Measurements from ENCODE around the gene MIGA2. TPM values are rescaled to one million over a fixed set of nuclear protein-coding genes. Genes with fewer than 3 reads are reported as not detected.

MIGA2 gene
- total RNA-seq, 2 experiments from 2014 or later = 27.7 to 37.7 TPM

- CTCF ChIA-PET (ENCODE audit: unreplicated experiment) = no interaction called here
These were observed 48.6 kb upstream of the MIGA2 start for GRCh38 chr9:128987805-128988204.

GRCh38 chr9:128992995-128993394, 43.4 kb upstream of the MIGA2 start:
- H3K4me2 ChIP-seq (ENCODE audit: low read length) = no peak overlapping the region
- peaks cover 90% of the 10 kb centered on the region for H3K36me3 ChIP-seq (ENCODE audit: insufficient read depth, low read length)
- H3K27ac ChIP-seq (ENCODE audit: low read depth, low read length, poor library complexity, severe bottlenecking) = no peak overlapping the region
- intact Hi-C loops (cut with micrococcal nuclease; ENCODE audit: unreplicated experiment) = no loop called here
- H2AFZ ChIP-seq (ENCODE audit: low read length) = no peak overlapping the region
- no peaks in the 10 kb centered on the region for H3K79me2 ChIP-seq (ENCODE audit: insufficient read depth, low read depth, low read length)
- no peak overlapping the region for H3K4me3 ChIP-seq (ENCODE audit: low read depth, low read length, poor library complexity, severe bottlenecking)
- BruUV-seq (replicated peaks) = no TSS peak
- no peaks in the 10 kb centered on the region for H4K20me1 ChIP-seq (ENCODE audit: insufficient read depth, low read length)
- ChIA-PET CTCF (ENCODE audit: unreplicated experiment) (no interaction called here), POLR2A (no interaction called here)
- TF ChIP-seq EZH2phosphoT487 (IDR thresholded peaks at IDR 0.05; ENCODE audit: borderline replicate concordance, low read depth, low read length) (no peak), CTCF (conservative IDR thresholded peaks at IDR 0.05; ENCODE audit: low read length) (peak; percentile 57)
- no peaks in the 10 kb centered on the region for H3K4me1 ChIP-seq (ENCODE audit: insufficient read depth, low read length, poor library complexity, severe bottlenecking)
- DNase-seq (ENCODE audit: low spot score) = peak; percentile 16
- H3K9me2 ChIP-seq (ENCODE audit: insufficient read depth, low read length) = no peaks in the 10 kb centered on the region
- H3K9me3 ChIP-seq (ENCODE audit: low read length) = no peaks in the 10 kb centered on the region

More at GRCh38 chr9:128987805-128988204, 48.6 kb upstream of the MIGA2 start:
- TF ChIP-seq EZH2phosphoT487 (IDR thresholded peaks at IDR 0.05; ENCODE audit: borderline replicate concordance, low read depth, low read length) = no peak
- TF ChIP-seq CTCF (conservative IDR thresholded peaks at IDR 0.05; ENCODE audit: low read length) = no peak
- Histone ChIP-seq H3K36me3 (ENCODE audit: insufficient read depth, low read length) (peaks cover 86% of the 10 kb centered on the region), H3K79me2 (ENCODE audit: insufficient read depth, low read depth, low read length) (no peaks in the 10 kb centered on the region), H3K4me1 (ENCODE audit: insufficient read depth, low read length, poor library complexity, severe bottlenecking) (no peaks in the 10 kb centered on the region), H3K4me2 (ENCODE audit: low read length) (no peak overlapping the region), H3K9me2 (ENCODE audit: insufficient read depth, low read length) (no peaks in the 10 kb centered on the region), H3K9me3 (ENCODE audit: low read length) (no peaks in the 10 kb centered on the region), H2AFZ (ENCODE audit: low read length) (no peak overlapping the region), H3K27ac (ENCODE audit: low read depth, low read length, poor library complexity, severe bottlenecking) (no peak overlapping the region), H4K20me1 (ENCODE audit: insufficient read depth, low read length) (no peaks in the 10 kb centered on the region), H3K4me3 (ENCODE audit: low read depth, low read length, poor library complexity, severe bottlenecking) (no peak overlapping the region)
- intact Hi-C loops (cut with micrococcal nuclease; ENCODE audit: unreplicated experiment) = no loop called here
- DNase-seq (ENCODE audit: low spot score) = no peak
- POLR2A ChIA-PET = interaction anchor here (0.6 kb wide), 1 partner anchor 36 kb away, joined by 3 read pairs; no protein-coding TSS in a partner anchor
- BruUV-seq (replicated peaks) = no TSS peak

GRCh38 chr9:128995791-128996190, 40.6 kb upstream of the MIGA2 start:
- intact Hi-C loops (cut with micrococcal nuclease; ENCODE audit: unreplicated experiment) = no loop called here
- CTCF ChIA-PET (ENCODE audit: unreplicated experiment) = no interaction called here
- Histone ChIP-seq H4K20me1 (ENCODE audit: insufficient read depth, low read length) (no peaks in the 10 kb centered on the region), H3K9me2 (ENCODE audit: insufficient read depth, low read length) (no peaks in the 10 kb centered on the region), H2AFZ (ENCODE audit: low read length) (no peak overlapping the region), H3K9me3 (ENCODE audit: low read length) (no peaks in the 10 kb centered on the region), H3K4me2 (ENCODE audit: low read length) (no peak overlapping the region), H3K4me3 (ENCODE audit: low read depth, low read length, poor library complexity, severe bottlenecking) (no peak overlapping the region), H3K27ac (ENCODE audit: low read depth, low read length, poor library complexity, severe bottlenecking) (no peak overlapping the region), H3K4me1 (ENCODE audit: insufficient read depth, low read length, poor library complexity, severe bottlenecking) (no peaks in the 10 kb centered on the region), H3K36me3 (ENCODE audit: insufficient read depth, low read length) (peaks cover 94% of the 10 kb centered on the region), H3K79me2 (ENCODE audit: insufficient read depth, low read depth, low read length) (no peaks in the 10 kb centered on the region)
- no peak for DNase-seq (ENCODE audit: low spot score)
- BruUV-seq (replicated peaks) = no TSS peak
- POLR2A ChIA-PET = no interaction called here
- no peak for TF ChIP-seq CTCF (conservative IDR thresholded peaks at IDR 0.05; ENCODE audit: low read length)
- no peak for TF ChIP-seq EZH2phosphoT487 (IDR thresholded peaks at IDR 0.05; ENCODE audit: borderline replicate concordance, low read depth, low read length)

Measured in OCI-LY7 (cell line).